Activated effector memory CD4-positive, alpha-beta T cell treated with anti-CD3 and anti-CD28 coated beads, Interleukin-2, amount 50 U/mL, for 16 hours (primary cell): ENCODE measurements around the gene CD58.
"Not testable (repeated sequence)": the region's sequence is repeated elsewhere in the genome, so short reads cannot be mapped to it uniquely, and the experiment has no call there.

Source experiments
- DNase-seq: peaks from one replicate; pipeline ENCODE4 v3.0.0-alpha.2; 2020

Gene CD58

GRCh38 chr1:116570358-116571214 is at the start of gene CD58:
Gene CD58 (minus strand): TSS chr1:116571026. CDS start chr1:116570972, 54 bp downstream.
- peak; percentile 94 for DNase-seq

GRCh38 chr1:116620392-116620791 is 49.6 kb upstream of the CD58 start:
- not testable (repeated sequence) for DNase-seq

GRCh38 chr1:116619106-116619505 is 48.3 kb upstream of the CD58 start:
- not testable (repeated sequence) for DNase-seq

GRCh38 chr1:116617808-116618207 is 47.0 kb upstream of the CD58 start:
- DNase-seq: not testable (repeated sequence)

GRCh38 chr1:116613825-116614224 is 43.0 kb upstream of the CD58 start:
- not testable (repeated sequence) for DNase-seq

GRCh38 chr1:116609801-116610371 is 39.1 kb upstream of the CD58 start:
- not testable (repeated sequence) for DNase-seq

GRCh38 chr1:116608841-116609240 is 38.0 kb upstream of the CD58 start:
- DNase-seq: not testable (repeated sequence)

GRCh38 chr1:116608151-116608550 is 37.3 kb upstream of the CD58 start:
- DNase-seq: not testable (repeated sequence)

- DNase-seq: not testable (repeated sequence)
Observed at GRCh38 chr1:116607463-116607862, 36.6 kb upstream of the CD58 start.

GRCh38 chr1:116606067-116606466 is 35.2 kb upstream of the CD58 start:
- peak; percentile 68 for DNase-seq

- DNase-seq: no peak
Observed at GRCh38 chr1:116605315-116605714, 34.5 kb upstream of the CD58 start.

GRCh38 chr1:116604408-116604807 is 33.6 kb upstream of the CD58 start:
- DNase-seq: not testable (repeated sequence)

GRCh38 chr1:116603646-116604045 is 32.8 kb upstream of the CD58 start:
- DNase-seq: not testable (repeated sequence)

GRCh38 chr1:116599369-116599768 is 28.5 kb upstream of the CD58 start:
- DNase-seq: not testable (repeated sequence)

- not testable (repeated sequence) for DNase-seq
Observed at GRCh38 chr1:116598420-116599036, 27.7 kb upstream of the CD58 start.

GRCh38 chr1:116597388-116597787 is 26.6 kb upstream of the CD58 start:
- not testable (repeated sequence) for DNase-seq

- not testable (repeated sequence) for DNase-seq
Observed at GRCh38 chr1:116596742-116597307, 26.0 kb upstream of the CD58 start.

- DNase-seq: not testable (repeated sequence)
Observed at GRCh38 chr1:116595946-116596741, 25.3 kb upstream of the CD58 start.

GRCh38 chr1:116595065-116595840 is 24.4 kb upstream of the CD58 start:
- DNase-seq: not testable (repeated sequence)

GRCh38 chr1:116593977-116594376 is 23.2 kb upstream of the CD58 start:
- not testable (repeated sequence) for DNase-seq

GRCh38 chr1:116593401-116593800 is 22.6 kb upstream of the CD58 start:
- not testable (repeated sequence) for DNase-seq
